GM06990 (cell line): ENCODE measurements around the gene GABRA5.
"Not testable (repeated sequence)": the region's sequence is repeated elsewhere in the genome, so short reads cannot be mapped to it uniquely, and the experiment has no call there.

Experiments used
- DNase-seq: peaks from one replicate; pipeline ENCODE4 v3.0.0-alpha.2; 2011; ENCODE audit not compliant: insufficient read length; ENCODE audit errors: extremely low read depth
- H3K27me3 ChIP-seq: replicated peaks from 2 replicates; pipeline ENCODE4 v1.6.0; 2011; ENCODE audit warnings: low read length; ENCODE audit not compliant: control insufficient read depth, insufficient read depth
- H3K36me3 ChIP-seq: 2 replicates; pipeline ENCODE4 v1.5.1; 2011; ENCODE audit warnings: low read length; ENCODE audit not compliant: control insufficient read depth, insufficient read depth
- H3K4me3 ChIP-seq: replicated peaks from 2 replicates; pipeline ENCODE4 v1.5.1; 2011; ENCODE audit warnings: low read depth, mild to moderate bottlenecking, control low read depth, low read length
- CTCF ChIP-seq: IDR thresholded peaks from 2 replicates; pipeline ENCODE4 v1.5.1; 2011; ENCODE audit warnings: low read length, control low read depth, mild to moderate bottlenecking, inconsistent platforms; ENCODE audit not compliant: insufficient read depth, poor library complexity, severe bottlenecking

The GABRA5 gene

DNA sequence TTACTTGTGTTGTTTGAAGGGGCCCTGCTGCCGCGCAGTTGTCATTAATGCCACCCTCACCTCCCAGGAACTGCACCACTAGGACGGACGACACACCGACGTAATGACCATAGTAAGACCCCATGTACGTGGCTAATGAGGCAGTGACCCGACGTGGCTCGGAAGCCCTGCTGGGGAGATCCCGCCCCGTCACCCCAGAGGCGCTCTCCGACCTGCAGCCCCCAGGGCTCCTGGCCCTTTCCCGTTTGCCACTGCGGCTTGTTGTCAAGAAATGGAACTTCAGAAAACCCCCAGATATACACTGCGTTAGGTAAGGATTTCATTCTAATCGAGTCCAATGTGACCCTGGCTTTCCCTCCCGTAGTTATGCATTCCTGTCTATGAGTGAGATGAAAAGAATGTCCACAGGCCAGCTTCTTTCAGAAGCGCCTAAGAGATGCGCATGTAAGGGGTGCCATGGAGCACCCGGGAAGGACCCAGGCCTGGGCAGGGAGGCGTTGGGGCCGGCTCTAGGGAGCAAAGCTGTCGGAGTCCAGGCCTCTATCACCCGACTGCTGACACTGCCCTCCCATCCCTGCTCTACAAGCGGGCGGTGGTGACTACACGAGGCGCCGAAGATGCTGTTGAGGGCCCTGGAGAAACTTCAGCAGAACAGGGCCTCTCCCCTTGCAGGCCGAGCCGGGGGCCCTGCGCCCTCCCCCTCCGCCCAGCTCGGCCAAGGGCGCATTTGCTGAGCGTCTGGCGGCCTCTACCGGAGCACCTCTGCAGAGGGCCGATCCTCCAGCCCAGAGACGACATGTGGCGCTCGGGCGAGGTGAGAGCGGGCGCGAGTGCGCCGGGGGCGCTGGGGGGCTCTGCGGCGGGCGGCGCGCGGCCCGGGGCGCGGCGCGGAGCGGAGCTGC lies at the start of gene GABRA5:
TSS of gene GABRA5 (plus strand) at position 765 of the 902 bp plus-strand sequence. CDS start 2,187 bp downstream, outside the sequence.
- no peak within 1 kb of the TSS for H3K4me3 ChIP-seq
- no peak for DNase-seq

DNA sequence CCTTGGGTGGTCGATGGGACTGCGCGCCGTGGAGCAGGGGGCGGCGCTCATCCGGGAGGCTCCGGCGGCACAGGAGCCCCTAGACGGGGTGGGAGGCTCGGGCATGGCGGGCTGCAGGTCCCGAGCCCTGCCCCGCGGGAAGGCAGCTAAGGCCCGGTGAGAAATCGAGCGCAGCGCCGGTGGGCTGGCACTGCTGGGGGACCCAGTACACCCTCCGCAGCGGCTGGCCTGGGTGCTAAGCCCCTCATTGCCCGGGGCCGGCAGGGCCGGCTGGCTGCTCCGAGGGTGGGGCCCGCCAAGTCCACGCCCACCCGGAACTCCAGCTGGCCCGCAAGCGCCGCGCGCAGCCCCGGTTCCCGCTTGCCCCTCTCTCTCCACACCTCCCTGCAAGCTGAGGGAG lies 35.7 kb upstream of the GABRA5 start:
- not testable (repeated sequence) for H3K36me3 ChIP-seq, H3K27me3 ChIP-seq, DNase-seq, H3K4me3 ChIP-seq

More for the DNA sequence above, at the start of gene GABRA5:
- Histone ChIP-seq H3K36me3 (no peaks in the 10 kb centered on the region), H3K27me3 (no peaks in the 10 kb centered on the region)
- TF ChIP-seq CTCF: no peak

- no peak overlapping the region for H3K4me3 ChIP-seq
- no peaks in the 10 kb centered on the region for H3K36me3 ChIP-seq
- no peak for DNase-seq
- no peaks in the 10 kb centered on the region for H3K27me3 ChIP-seq
- no peak for TF ChIP-seq CTCF
These were observed 34.9 kb upstream of the GABRA5 start for GRCh38 chr15:26831951-26832350.

GRCh38 chr15:26838742-26839460 lies 28.0 kb upstream of the GABRA5 start:
- no peak overlapping the region for H3K4me3 ChIP-seq
- TF ChIP-seq CTCF: peak; percentile 29
- H3K27me3 ChIP-seq: no peaks in the 10 kb centered on the region
- H3K36me3 ChIP-seq: no peaks in the 10 kb centered on the region
- no peak for DNase-seq

DNA sequence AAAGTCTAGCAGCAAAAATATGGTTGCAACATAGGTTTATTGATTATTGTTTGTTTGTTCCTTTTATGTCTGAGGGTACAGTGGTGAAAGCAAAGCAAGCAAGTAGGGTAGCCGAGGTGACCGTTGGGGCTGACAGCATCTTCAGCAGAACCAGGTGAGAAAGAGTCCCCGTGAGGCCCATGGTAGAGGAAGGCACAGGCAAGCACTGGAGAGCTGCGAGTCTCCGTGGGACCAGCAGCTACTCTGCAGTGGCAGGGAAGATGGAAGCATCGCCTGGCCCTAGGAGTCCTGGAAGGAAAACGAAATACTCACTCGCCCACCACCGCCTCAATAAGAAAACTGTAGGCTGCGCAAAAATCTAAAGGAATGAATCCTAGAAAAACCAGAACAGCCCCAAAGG lies 25.3 kb upstream of the GABRA5 start:
- DNase-seq: no peak
- Histone ChIP-seq H3K27me3 (no peaks in the 10 kb centered on the region), H3K36me3 (no peaks in the 10 kb centered on the region), H3K4me3 (no peak overlapping the region)
- TF ChIP-seq CTCF: no peak

DNA sequence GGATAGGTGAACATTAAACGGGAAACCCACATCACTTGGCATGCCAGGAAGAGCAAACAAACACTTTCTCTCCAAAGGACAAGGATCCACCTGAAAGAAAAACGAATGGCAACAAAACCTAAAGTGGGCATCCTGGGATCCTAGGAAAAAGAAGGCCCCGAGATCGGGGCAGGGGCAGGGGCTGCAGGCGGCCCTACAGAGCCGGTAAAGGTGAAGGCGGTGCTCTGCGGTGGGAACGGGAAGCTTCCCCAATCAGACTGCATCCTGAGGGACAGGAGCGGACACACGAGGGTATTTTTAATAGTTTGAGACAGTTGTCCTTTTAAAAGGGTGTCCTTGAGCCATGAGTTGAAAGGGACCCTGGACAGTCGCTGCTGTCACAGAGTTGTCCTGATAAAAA lies 24.9 kb upstream of the GABRA5 start:
- no peak overlapping the region for H3K4me3 ChIP-seq
- DNase-seq: no peak
- no peaks in the 10 kb centered on the region for H3K27me3 ChIP-seq
- TF ChIP-seq CTCF: no peak
- no peaks in the 10 kb centered on the region for H3K36me3 ChIP-seq
